Pancreas (tissue), 10 donors: Measurements from ENCODE around the gene MEGF11. TPM values are rescaled to one million over a fixed set of nuclear protein-coding genes. Genes with fewer than 3 reads are reported as not detected.
"Not testable (repeated sequence)": the region's sequence is repeated elsewhere in the genome, so short reads cannot be mapped to it uniquely, and the experiment has no call there.

Source experiments
- ATAC-seq, 4 donors: fragments of 200-7000 bp; cut with Tn5 transposase; one replicate each; pipeline versions ENCODE4 v1.8.0 to v1.9.1; 2020; ENCODE audit warnings: mild to moderate bottlenecking in 4 of 4, moderate library complexity in 4 of 4
- DNase-seq, 6 donors: peaks; one replicate each; pipeline ENCODE4 v3.0.0-alpha.2; 2020
- FAIRE-seq: peaks from 2 replicates; lab custom pipeline; 2012; peaks lifted over from hg19 to GRCh38; lab: Jason Lieb, UNC
- H3K27ac ChIP-seq, 4 donors: fragments of 200-600 bp; sonication (generic); 1 replicate in 3 of 4; 2 replicates in 1 of 4; pipeline versions ENCODE4 v1.5.0 to v1.8.0; 2020
- H3K27me3 ChIP-seq, 4 donors: fragments of 200-600 bp; one replicate each; pipeline ENCODE4 v1.8.0; 2021
- H3K36me3 ChIP-seq, 3 donors: fragments of 200-600 bp; sonication (generic) in 1 of 3; one replicate each; pipeline versions ENCODE4 v1.5.0 to v1.8.0; 2020 to 2021
- H3K4me1 ChIP-seq, 3 donors: fragments of 200-600 bp; one replicate each; pipeline ENCODE4 v1.8.0; 2021
- H3K4me3 ChIP-seq, 4 donors: fragments of 200-600 bp; sonication (generic) in 2 of 4; one replicate each; pipeline versions ENCODE4 v1.5.0 to v1.8.0; 2020 to 2021
- H3K9me3 ChIP-seq, 4 donors: fragments of 200-600 bp; one replicate each; pipeline ENCODE4 v1.8.0; 2021
- WGBS, 2 donors: extraction: QIAGEN DNeasy Blood & Tissue Kit; methylation state at CpG; one replicate each; pipeline ENCODE4 v1.1.7; 2013; 5-methylcytosine and 5-hydroxymethylcytosine counted together
- intact Hi-C, 3 donors: fragments of 100-400 bp; cut with DNase I; formaldehyde crosslinking; loops; one replicate each; pipeline versions ENCODE4 v1.11.1 to v1.14.2; 2022
- polyA plus RNA-seq, 2 donors: library from polyadenylated mRNA; stranded (reverse); fragments of 200-250 nt; gene quantifications; one replicate each; pipeline ENCODE4 v1.2.3, GENCODE V29; 2013
- total RNA-seq, 6 donors: library from RNA; stranded (reverse); fragmentation: NEBNext Ultra II Directional in 4 of 6; extraction: Animal tissue kit (Norgen Biotek cat#: 25700) in 4 of 6; gene quantifications; one replicate each; pipeline versions ENCODE4 v1.2.1 to v1.2.4, GENCODE V29; 2021 to 2023
- TF ChIP-seq, protein P1 (sequence below), 4 donors: fragments of 200-600 bp; sonication (generic) in 3 of 4; IDR thresholded peaks; one replicate each; pipeline versions ENCODE4 v1.5.0 to v1.8.0; 2021; ENCODE audit warnings: antibody characterized with exemption in 4 of 4
- donor health status: healthy with polysubstance abuse.
- donor health status: DM: no; HTN: no; CAD: no; lungs with moderate emphysema.
- donor health status: DM: no; HTN: no; CAD: no.
- donor health status: control.
- donor health status: control.
- donor health status: Bipolar disorder and iron deficiency.
- donor health status: DM: yes; HTN: yes; CAD: no.
- donor health status: DM: no; HTN: no; CAD: no.
- donor health status: DM: no; HTN: no; CAD: no.
- donor health status: DM: yes; HTN: yes; CAD: no.

Gene MEGF11
- total and polyA plus RNA-seq, 8 donors, result 0.19 to 0.87 (median 0.37) TPM

DNA sequence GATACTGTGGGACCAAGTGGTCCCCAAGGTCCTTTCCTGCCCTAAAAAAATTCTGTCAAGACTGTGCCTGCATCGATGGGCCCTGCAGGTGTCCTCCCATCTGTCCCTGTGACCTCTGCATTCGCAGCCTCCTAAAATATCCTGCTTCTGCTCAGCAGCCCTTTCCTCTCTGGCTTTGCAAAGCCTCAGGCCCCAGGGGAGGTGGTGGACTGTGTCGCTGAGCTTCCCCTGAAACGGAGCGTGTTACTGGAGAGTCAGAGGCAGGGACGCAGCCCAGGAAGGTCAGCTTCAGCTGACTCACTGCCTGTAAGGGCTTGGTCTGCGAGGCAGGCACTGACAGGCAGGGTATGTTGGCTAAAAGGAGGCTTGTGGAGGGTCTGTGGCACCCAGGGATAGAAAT lies 274.2 kb downstream of the MEGF11 start:
- WGBS, 2 donors, result 77 to 83% methylated on average over 7 of the region's 7 CpGs
- ATAC-seq, result no peak
- Histone ChIP-seq H3K27ac (no peak overlapping the region), H3K4me3 (no peak overlapping the region), H3K4me1 (no peaks in the 10 kb centered on the region), H3K9me3 (no peaks in the 10 kb centered on the region), H3K27me3 (no peaks in the 10 kb centered on the region), H3K36me3 (no peaks in the 10 kb centered on the region)
- no peak for DNase-seq
- TF ChIP-seq, protein P1, sequence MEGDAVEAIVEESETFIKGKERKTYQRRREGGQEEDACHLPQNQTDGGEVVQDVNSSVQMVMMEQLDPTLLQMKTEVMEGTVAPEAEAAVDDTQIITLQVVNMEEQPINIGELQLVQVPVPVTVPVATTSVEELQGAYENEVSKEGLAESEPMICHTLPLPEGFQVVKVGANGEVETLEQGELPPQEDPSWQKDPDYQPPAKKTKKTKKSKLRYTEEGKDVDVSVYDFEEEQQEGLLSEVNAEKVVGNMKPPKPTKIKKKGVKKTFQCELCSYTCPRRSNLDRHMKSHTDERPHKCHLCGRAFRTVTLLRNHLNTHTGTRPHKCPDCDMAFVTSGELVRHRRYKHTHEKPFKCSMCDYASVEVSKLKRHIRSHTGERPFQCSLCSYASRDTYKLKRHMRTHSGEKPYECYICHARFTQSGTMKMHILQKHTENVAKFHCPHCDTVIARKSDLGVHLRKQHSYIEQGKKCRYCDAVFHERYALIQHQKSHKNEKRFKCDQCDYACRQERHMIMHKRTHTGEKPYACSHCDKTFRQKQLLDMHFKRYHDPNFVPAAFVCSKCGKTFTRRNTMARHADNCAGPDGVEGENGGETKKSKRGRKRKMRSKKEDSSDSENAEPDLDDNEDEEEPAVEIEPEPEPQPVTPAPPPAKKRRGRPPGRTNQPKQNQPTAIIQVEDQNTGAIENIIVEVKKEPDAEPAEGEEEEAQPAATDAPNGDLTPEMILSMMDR (IDR thresholded peaks at IDR 0.05), result no peak
- FAIRE-seq, result no peak
- intact Hi-C loops, result loop anchor here in 1 of 3 donors (10.0 kb wide), 1 partner anchor 305 kb away; no protein-coding TSS in a partner anchor

DNA sequence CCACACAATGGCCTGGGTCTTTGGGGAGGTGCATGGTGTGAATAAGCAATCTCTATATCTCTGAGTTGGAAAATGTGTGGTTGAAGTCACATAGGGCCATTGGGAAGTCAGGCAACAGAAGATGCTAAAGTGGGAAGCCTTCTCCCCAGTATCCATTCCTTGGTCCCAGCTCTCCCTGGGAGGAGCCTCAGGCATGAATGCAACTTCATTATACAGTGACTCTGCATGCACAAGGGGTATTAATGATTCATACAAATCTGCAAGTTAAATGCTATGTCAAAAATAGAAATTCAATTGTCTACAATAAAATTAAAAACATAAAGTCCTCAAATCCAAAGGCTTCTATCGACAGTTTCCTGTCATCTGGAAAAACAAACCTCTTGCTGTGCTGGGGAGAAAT lies 275.4 kb downstream of the MEGF11 start:
- FAIRE-seq, result no peak
- no peaks in the 10 kb centered on the region for H3K27me3 ChIP-seq
- H3K27ac ChIP-seq, result no peak overlapping the region
- ATAC-seq, result no peak
- 70 to 82% methylated on average over 1 of the region's 1 CpG for WGBS, 2 donors
- no peak for DNase-seq
- no peaks in the 10 kb centered on the region for H3K4me1 ChIP-seq
- H3K9me3 ChIP-seq, result no peaks in the 10 kb centered on the region
- TF ChIP-seq, protein P1 (IDR thresholded peaks at IDR 0.05), result no peak
- intact Hi-C loops, result loop anchor here in 1 of 3 donors (10.0 kb wide), 1 partner anchor 307 kb away; no protein-coding TSS in a partner anchor
- H3K4me3 ChIP-seq, result no peak overlapping the region
- H3K36me3 ChIP-seq, result no peaks in the 10 kb centered on the region

DNA sequence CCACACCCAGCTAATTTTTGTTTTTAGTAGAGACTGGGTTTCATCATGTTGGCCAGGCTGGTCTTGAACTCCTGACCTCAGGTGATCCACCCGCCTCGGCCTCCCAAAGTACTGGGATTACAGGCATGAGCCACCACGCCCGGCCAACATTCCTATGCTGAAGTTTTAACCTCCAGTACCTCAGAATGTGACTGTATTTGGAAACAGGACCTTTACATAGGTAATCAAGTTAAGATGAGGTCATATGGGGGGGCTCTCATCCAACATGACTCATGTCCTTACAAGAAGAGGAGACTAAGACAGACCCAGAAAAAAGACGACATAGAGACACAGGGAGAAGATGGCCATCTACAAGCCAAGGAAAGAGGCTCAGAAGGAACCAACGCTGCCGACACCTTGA lies 277.4 kb downstream of the MEGF11 start:
- intact Hi-C loops, result loop anchor here in 1 of 3 donors (10.0 kb wide), 1 partner anchor 309 kb away; no protein-coding TSS in a partner anchor
- H3K4me1 ChIP-seq, H3K27me3 ChIP-seq, H3K36me3 ChIP-seq, H3K4me3 ChIP-seq, ATAC-seq, H3K27ac ChIP-seq, DNase-seq, FAIRE-seq, H3K9me3 ChIP-seq: not testable (repeated sequence)
- WGBS, 2 donors, result 88 to 90% methylated on average over 7 of the region's 7 CpGs

DNA sequence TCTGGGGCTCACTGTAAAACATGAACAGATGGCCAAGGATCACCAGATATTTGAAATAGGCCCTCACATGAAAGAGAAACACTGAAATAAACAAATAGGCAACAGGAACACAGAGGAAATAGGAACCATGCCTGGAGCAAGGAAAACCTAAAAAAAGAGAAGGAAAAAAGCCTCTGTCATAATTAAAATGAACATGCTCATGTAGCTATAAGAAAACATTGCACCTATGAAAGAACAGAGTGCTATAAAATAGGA lies 281.9 kb downstream of the MEGF11 start:
- no peak for FAIRE-seq
- no peaks in the 10 kb centered on the region for H3K27me3 ChIP-seq
- intact Hi-C loops, result loop anchor here in 1 of 3 donors (10.0 kb wide), 1 partner anchor 313 kb away; no protein-coding TSS in a partner anchor

DNA sequence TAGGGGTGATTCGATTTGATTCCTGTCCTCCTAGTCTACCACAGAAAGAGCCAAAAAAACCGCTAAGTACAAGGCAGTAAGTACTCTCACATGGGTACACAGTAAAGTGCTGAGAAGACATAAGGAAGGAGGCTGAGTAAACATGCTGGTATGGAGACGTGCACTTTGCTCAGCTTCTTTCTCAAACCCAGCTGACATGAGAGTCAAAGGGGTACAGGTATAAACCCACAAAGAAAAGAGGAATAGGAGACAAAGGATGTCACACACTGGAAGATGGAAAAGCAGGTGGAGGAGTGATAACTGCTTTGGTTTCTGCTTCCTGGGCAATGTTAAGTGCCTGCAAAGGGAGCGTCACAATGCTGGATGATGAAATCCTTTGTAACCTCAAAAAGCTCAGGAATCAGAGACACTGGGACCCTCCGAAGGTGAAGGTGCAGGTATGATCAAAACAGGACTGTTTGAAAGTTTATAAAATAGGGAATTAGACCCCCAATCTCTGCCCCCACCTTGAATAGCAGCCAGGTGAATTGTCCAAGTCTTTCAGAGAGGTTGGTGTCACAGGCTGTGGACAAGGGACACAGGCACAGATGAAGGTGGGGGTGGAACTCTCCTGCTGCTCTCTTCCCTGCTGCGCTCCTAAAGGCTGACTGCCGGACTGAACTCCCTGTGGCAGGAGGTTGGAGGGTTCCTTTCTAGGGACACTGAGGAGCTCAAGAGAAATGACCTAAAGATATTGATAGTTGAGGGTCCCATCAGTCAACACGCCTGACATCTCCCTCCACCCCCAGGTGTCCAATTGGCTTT lies 282.4 kb downstream of the MEGF11 start:
- DNase-seq (no peak), ATAC-seq (peak in 1 of 4 donors; percentile 22), FAIRE-seq (no peak)
- Histone ChIP-seq H3K27me3 (no peaks in the 10 kb centered on the region), H3K4me1 (no peaks in the 10 kb centered on the region), H3K27ac (no peak overlapping the region), H3K4me3 (no peak overlapping the region), H3K9me3 (no peaks in the 10 kb centered on the region), H3K36me3 (no peaks in the 10 kb centered on the region)
- TF ChIP-seq, protein P1 (IDR thresholded peaks at IDR 0.05), result no peak
- intact Hi-C loops, result loop anchor here in 1 of 3 donors (10.0 kb wide), 1 partner anchor 314 kb away; no protein-coding TSS in a partner anchor
- WGBS, 2 donors, result 76 to 81% methylated on average over 8 of the region's 8 CpGs

More for the DNA sequence above, 281.9 kb downstream of the MEGF11 start:
- no peaks in the 10 kb centered on the region for H3K9me3 ChIP-seq
- no peaks in the 10 kb centered on the region for H3K36me3 ChIP-seq
- ATAC-seq (no peak), DNase-seq (no peak)
- no peak overlapping the region for H3K4me3 ChIP-seq
- H3K27ac ChIP-seq, result no peak overlapping the region
- TF ChIP-seq, protein P1 (IDR thresholded peaks at IDR 0.05), result no peak
- H3K4me1 ChIP-seq, result no peaks in the 10 kb centered on the region
